GM12864 (cell line): Measurements from ENCODE around the gene CSF2.
A peak's percentile ranks its signal among the peaks of the same experiment; 100 is the strongest.

Source experiments
- DNase-seq: peaks from one replicate; pipeline ENCODE4 v3.0.0-alpha.2; 2011; ENCODE audit warnings: low read depth
- H3K4me3 ChIP-seq: 2 replicates; pipeline ENCODE4 v1.5.1; 2011; ENCODE audit warnings: mild to moderate bottlenecking, low read depth, low read length, control low read depth
- TF ChIP-seq, protein P1 (sequence below): IDR thresholded peaks from 2 replicates; pipeline ENCODE4 v1.5.1; 2011; ENCODE audit warnings: low read depth, mild to moderate bottlenecking, moderate library complexity, low read length, control low read depth, inconsistent platforms; ENCODE audit errors: missing control alignments

The CSF2 gene

DNA sequence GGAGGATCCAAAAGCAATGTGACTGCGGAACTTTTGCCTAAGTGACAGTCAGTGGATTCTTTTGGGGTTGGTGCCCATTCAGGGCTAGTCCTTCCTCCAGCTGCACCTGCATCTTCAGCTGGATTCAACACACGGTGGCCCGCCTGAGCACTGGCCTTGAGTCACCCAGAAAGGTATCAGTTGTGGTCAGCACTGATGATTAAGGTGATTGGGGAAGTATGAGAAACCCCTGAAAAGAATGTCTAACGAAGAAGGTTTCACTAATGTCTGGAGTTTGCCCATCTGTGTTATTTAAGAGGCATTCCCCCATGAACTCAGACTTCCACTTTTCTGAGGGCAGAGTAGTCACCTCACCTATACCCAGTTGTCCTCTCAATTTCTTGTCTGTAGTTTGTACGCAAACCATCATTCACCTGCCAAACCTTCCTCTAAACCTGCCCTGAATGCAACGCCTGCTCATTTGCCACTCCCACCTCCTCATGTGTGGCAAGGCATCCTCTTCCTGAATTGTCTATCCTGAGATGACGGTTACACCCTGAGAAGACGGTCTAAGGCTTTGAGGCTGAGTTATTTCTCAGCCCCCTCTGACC lies 27.2 kb downstream of the CSF2 start:
- peak; percentile 60 for DNase-seq
- H3K4me3 ChIP-seq: no peak overlapping the region
- TF ChIP-seq, protein P1, sequence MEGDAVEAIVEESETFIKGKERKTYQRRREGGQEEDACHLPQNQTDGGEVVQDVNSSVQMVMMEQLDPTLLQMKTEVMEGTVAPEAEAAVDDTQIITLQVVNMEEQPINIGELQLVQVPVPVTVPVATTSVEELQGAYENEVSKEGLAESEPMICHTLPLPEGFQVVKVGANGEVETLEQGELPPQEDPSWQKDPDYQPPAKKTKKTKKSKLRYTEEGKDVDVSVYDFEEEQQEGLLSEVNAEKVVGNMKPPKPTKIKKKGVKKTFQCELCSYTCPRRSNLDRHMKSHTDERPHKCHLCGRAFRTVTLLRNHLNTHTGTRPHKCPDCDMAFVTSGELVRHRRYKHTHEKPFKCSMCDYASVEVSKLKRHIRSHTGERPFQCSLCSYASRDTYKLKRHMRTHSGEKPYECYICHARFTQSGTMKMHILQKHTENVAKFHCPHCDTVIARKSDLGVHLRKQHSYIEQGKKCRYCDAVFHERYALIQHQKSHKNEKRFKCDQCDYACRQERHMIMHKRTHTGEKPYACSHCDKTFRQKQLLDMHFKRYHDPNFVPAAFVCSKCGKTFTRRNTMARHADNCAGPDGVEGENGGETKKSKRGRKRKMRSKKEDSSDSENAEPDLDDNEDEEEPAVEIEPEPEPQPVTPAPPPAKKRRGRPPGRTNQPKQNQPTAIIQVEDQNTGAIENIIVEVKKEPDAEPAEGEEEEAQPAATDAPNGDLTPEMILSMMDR: no peak

DNA sequence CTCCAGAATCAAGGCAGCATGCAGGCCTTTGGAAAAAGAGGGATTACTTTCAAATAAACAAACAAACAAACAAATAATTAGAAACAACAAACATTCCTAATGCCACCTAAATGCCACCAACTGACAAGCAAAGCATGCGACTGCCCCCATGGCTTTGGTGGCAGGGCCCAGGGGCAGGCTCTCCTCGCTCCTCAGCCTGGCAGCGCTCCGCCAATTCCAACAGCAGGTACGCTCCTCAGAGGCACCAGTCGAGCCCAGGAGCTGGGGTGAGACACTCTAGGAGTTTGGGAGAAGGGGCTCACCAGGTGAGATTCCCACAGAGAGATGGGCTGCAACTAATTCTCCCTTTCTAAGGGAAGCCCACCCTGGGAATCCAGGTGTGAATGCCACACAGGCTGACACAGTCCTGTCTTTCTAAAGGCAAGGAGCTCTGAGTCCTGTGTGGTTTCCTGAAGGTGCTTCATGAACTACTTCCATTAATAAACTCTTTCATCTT lies 27.8 kb downstream of the CSF2 start:
- no peak overlapping the region for H3K4me3 ChIP-seq
- TF ChIP-seq, protein P1: no peak
- DNase-seq: no peak

DNA sequence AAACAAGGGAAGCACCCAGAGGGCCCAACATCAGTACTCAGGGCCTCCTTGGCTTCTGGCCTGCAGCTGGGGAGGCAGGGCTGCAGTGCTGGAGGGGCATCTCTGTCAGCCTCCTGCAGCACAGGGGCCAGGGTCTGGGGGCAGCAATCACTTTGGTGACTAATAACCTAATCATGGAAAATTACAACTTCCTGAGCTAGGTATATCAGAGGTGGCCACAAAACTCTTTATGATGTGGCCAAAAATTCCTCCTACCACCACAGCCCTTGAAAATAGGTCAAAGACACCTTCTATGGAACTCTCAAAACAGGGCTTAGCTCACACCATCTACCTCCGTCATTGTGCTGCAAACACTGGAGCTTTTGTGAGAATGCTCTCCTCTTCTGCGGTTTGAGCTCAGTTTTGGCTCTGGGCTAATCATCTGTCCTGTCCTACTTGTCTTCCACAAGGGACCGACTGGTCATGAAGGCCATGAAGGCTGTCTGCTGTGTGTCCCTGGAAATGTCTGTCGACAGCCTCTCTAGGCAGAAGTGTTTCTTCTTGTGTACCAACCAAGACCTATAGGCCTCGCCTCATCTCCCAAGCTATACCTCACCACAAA lies 28.6 kb downstream of the CSF2 start:
- DNase-seq: no peak
- TF ChIP-seq, protein P1: no peak
- H3K4me3 ChIP-seq: no peak overlapping the region

DNA sequence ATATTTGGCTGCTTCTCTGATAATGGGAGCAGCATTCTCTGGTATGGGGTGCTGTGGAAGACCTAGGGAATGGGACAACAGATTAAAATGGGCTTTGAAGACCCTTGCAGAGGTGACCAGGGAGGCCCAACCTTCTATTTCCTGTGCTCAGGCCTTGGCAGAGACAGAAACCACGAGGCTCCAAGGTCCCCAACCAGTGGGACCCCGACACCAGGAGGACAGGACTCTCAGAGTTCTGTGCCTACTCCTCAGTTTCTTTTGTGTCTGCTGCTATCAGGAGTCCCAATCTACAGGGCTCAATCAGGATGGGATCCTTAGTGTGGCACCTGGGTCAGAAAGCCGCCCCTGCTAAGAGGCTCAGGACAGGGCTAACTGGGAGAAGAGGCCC lies 29.3 kb downstream of the CSF2 start:
- H3K4me3 ChIP-seq: no peak overlapping the region
- DNase-seq: no peak

DNA sequence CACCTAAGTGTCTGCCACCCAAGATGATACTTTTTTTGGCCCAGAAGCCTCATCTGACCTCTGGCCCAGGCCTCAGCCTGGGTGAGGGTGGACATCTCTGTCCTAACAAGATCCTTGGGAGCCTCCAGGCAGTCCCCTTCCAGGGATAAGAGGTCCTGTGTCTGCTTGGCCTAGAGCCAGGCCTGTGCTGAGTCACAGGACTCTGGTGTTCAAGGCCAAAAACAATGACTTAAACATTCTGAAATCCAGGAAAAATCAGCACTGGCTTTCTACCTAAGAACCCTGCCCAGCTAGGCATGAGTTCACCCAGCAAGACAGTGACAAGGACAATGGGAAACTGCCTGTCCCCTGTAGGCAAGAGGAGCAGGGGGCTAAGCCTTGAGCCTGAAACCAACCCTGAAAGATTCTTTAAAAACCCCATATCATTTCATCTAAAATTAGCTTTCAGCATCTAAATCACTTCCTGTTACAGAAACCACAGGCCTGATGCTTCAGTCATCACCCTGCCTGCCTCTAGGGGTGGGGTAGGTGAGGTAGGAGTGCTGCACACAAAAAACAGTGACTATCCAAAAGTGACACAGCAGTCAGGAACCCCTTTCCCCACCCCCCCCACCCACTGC lies 29.9 kb downstream of the CSF2 start:
- peak; percentile 90 for DNase-seq
- TF ChIP-seq, protein P1: peak; percentile 37
- no peak overlapping the region for H3K4me3 ChIP-seq

More for the DNA sequence above, 29.3 kb downstream of the CSF2 start:
- TF ChIP-seq, protein P1: no peak

DNA sequence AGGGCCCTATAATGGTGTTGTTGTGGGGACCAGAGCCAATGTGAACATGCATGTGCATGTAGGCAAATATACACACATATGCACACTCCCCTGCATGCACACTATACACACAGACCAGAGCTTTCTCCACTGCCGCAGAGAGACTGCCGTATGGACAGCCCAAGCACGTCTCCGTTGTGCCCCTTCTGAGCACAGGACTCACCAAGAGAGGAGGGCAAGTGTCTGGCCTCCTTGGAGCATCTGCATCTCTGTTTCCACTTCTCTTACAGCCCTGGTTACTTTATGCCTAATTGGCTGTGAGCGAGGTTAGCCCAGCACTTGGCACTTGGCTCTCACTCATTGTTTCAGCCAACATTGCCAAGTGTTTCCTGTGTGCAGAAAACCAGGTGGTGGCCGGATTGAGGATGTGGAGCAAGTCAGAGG lies 30.4 kb downstream of the CSF2 start:
- no peak overlapping the region for H3K4me3 ChIP-seq
- TF ChIP-seq, protein P1: no peak
- no peak for DNase-seq
